Skeletal muscle tissue (tissue), 4 donors: ENCODE data around the gene SLC5A6. TPM values are rescaled to one million over a fixed set of nuclear protein-coding genes. Genes with fewer than 3 reads are reported as not detected.
"Not testable (repeated sequence)": the region's sequence is repeated elsewhere in the genome, so short reads cannot be mapped to it uniquely, and the experiment has no call there.

Source experiments
- H3K27ac ChIP-seq: one replicate; pipeline ENCODE4 v1.7.0; 2013; ENCODE audit warnings: mild to moderate bottlenecking, low read depth, low read length, inconsistent platforms
- H3K27me3 ChIP-seq, 3 donors: one replicate each; pipeline ENCODE4 v1.7.0; 2013; ENCODE audit warnings: low read length in 3 of 3; ENCODE audit not compliant: control insufficient read depth in 3 of 3, insufficient read depth in 3 of 3
- H3K36me3 ChIP-seq, 3 donors: one replicate each; pipeline ENCODE4 v1.7.0; 2013; ENCODE audit warnings: low read length in 3 of 3; ENCODE audit not compliant: control insufficient read depth in 3 of 3, insufficient read depth in 3 of 3
- H3K4me1 ChIP-seq, 3 donors: one replicate each; pipeline ENCODE4 v1.7.0; 2013; ENCODE audit warnings: low read length in 3 of 3, mild to moderate bottlenecking in 3 of 3; ENCODE audit not compliant: control insufficient read depth in 3 of 3, insufficient read depth in 3 of 3
- H3K4me3 ChIP-seq, 3 donors: one replicate each; pipeline ENCODE4 v1.7.0; 2013; ENCODE audit warnings: low read length in 3 of 3
- H3K9ac ChIP-seq, 3 donors: one replicate each; pipeline ENCODE4 v1.7.0; 2013; ENCODE audit warnings: low read length in 3 of 3, mild to moderate bottlenecking in 3 of 3, moderate library complexity in 2 of 3, low read depth in 1 of 3
- H3K9me3 ChIP-seq, 3 donors: one replicate each; pipeline ENCODE4 v1.7.0; 2013; ENCODE audit warnings: low read length in 3 of 3; ENCODE audit not compliant: control insufficient read depth in 3 of 3
- total RNA-seq: library from RNA; depleted of rRNA; stranded (reverse); fragments of >200 nt; gene quantifications from one replicate; pipeline ENCODE4 v1.2.3, GENCODE V29; 2014
- donor health status: Osteomylitis.

Gene SLC5A6
- total RNA-seq, 1 donor from 2014 or later, result 7.8 TPM

GRCh38 chr2:27179344-27180000 lies 32.6 kb downstream of the SLC5A6 start:
- peaks cover 0 to 12% (median 8%) of the 10 kb centered on the region in 3 donors for H3K4me1 ChIP-seq
- H3K9ac ChIP-seq, result no peak overlapping the region
- H3K27ac ChIP-seq, result no peak overlapping the region
- H3K27me3 ChIP-seq, result no peaks in the 10 kb centered on the region
- H3K36me3 ChIP-seq, result no peaks in the 10 kb centered on the region
- H3K9me3 ChIP-seq, result no peaks in the 10 kb centered on the region
- H3K4me3 ChIP-seq, result no peak overlapping the region

- peaks cover 0 to 2% (median 0%) of the 10 kb centered on the region in 3 donors for H3K4me1 ChIP-seq
- no peaks in the 10 kb centered on the region for H3K36me3 ChIP-seq
- no peak overlapping the region for H3K4me3 ChIP-seq
- H3K27me3 ChIP-seq, result no peaks in the 10 kb centered on the region
- H3K27ac ChIP-seq, result no peak overlapping the region
- H3K9me3 ChIP-seq, result no peaks in the 10 kb centered on the region
- no peak overlapping the region for H3K9ac ChIP-seq
Observed at GRCh38 chr2:27178469-27178868, 33.6 kb downstream of the SLC5A6 start.

GRCh38 chr2:27177441-27178351 lies 34.4 kb downstream of the SLC5A6 start:
- Histone ChIP-seq H3K27me3 (no peaks in the 10 kb centered on the region), H3K9me3 (no peaks in the 10 kb centered on the region), H3K4me1 (no peaks in the 10 kb centered on the region), H3K36me3 (no peaks in the 10 kb centered on the region), H3K9ac (no peak overlapping the region), H3K4me3 (no peak overlapping the region), H3K27ac (no peak overlapping the region)

GRCh38 chr2:27175781-27176180 lies 36.3 kb downstream of the SLC5A6 start:
- not testable (repeated sequence) for H3K27ac ChIP-seq, H3K9ac ChIP-seq, H3K4me3 ChIP-seq, H3K36me3 ChIP-seq, H3K27me3 ChIP-seq, H3K9me3 ChIP-seq, H3K4me1 ChIP-seq

- Histone ChIP-seq H3K9ac (no peak overlapping the region), H3K27me3 (no peaks in the 10 kb centered on the region), H3K36me3 (no peaks in the 10 kb centered on the region), H3K4me3 (no peak overlapping the region), H3K27ac (no peak overlapping the region), H3K9me3 (no peaks in the 10 kb centered on the region), H3K4me1 (no peaks in the 10 kb centered on the region)
Observed at GRCh38 chr2:27175330-27175729, 36.7 kb downstream of the SLC5A6 start.

- H3K4me1 ChIP-seq, result peaks cover 0 to 6% (median 4%) of the 10 kb centered on the region in 3 donors
- H3K4me3 ChIP-seq, result no peak overlapping the region
- no peak overlapping the region for H3K27ac ChIP-seq
- no peaks in the 10 kb centered on the region for H3K36me3 ChIP-seq
- no peaks in the 10 kb centered on the region for H3K9me3 ChIP-seq
- no peaks in the 10 kb centered on the region for H3K27me3 ChIP-seq
- no peak overlapping the region for H3K9ac ChIP-seq
Observed at GRCh38 chr2:27174638-27175037, 37.4 kb downstream of the SLC5A6 start.

- Histone ChIP-seq H3K4me1 (peaks cover 0 to 6% (median 4%) of the 10 kb centered on the region in 3 donors), H3K27me3 (no peaks in the 10 kb centered on the region), H3K4me3 (no peak overlapping the region)
Observed at GRCh38 chr2:27171351-27171848, 40.7 kb downstream of the SLC5A6 start.

GRCh38 chr2:27170581-27171337 lies 41.3 kb downstream of the SLC5A6 start:
- H3K9me3 ChIP-seq, result no peaks in the 10 kb centered on the region

More at GRCh38 chr2:27171351-27171848, 40.7 kb downstream of the SLC5A6 start:
- H3K36me3 ChIP-seq, result no peaks in the 10 kb centered on the region
- no peaks in the 10 kb centered on the region for H3K9me3 ChIP-seq
- no peak overlapping the region for H3K9ac ChIP-seq
- H3K27ac ChIP-seq, result no peak overlapping the region

GRCh38 chr2:27164960-27165763 lies 46.9 kb downstream of the SLC5A6 start:
- H3K9me3 ChIP-seq, result no peaks in the 10 kb centered on the region
- H3K9ac ChIP-seq, result no peak overlapping the region
- H3K4me1 ChIP-seq, result peaks cover 0 to 6% (median 4%) of the 10 kb centered on the region in 3 donors
- no peaks in the 10 kb centered on the region for H3K27me3 ChIP-seq
- H3K4me3 ChIP-seq, result no peak overlapping the region
- no peak overlapping the region for H3K27ac ChIP-seq
- H3K36me3 ChIP-seq, result no peaks in the 10 kb centered on the region

More at GRCh38 chr2:27170581-27171337, 41.3 kb downstream of the SLC5A6 start:
- Histone ChIP-seq H3K36me3 (no peaks in the 10 kb centered on the region), H3K9ac (no peak overlapping the region), H3K27ac (no peak overlapping the region), H3K4me1 (peaks cover 0 to 6% (median 4%) of the 10 kb centered on the region in 3 donors), H3K4me3 (no peak overlapping the region), H3K27me3 (no peaks in the 10 kb centered on the region)
